ENCODE measurements around the gene CDKN2A.

CDKN2A gene

DNA sequence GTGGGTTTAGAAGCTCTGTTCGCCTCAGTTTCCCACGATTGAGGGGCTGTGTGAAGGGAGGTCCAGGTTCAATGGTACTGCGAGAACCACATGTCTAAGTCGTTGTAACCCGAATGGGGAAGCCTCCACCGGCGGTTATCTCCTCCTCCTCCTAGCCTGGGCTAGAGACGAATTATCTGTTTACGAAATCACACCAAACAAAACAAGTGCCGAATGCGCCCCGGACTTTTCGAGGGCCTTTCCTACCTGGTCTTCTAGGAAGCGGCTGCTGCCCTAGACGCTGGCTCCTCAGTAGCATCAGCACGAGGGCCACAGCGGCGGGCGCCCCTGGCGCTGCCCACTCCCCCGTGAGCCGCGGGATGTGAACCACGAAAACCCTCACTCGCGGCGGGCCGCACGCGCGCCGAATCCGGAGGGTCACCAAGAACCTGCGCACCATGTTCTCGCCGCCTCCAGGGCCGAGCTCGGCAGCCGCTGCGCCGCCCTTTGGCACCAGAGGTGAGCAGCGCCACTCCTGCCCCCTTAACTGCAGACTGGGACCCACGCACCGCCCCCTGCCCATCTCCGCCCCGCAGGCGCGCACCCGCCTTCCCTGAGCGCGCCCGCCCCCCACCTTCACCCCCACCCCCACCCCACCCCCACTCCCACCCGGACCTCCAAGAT, at the start of gene CDKN2A:
Gene CDKN2A (minus strand): TSS at position 500 of the 663 bp plus-strand sequence.
- peak; percentile 64 for DNase-seq

DNA sequence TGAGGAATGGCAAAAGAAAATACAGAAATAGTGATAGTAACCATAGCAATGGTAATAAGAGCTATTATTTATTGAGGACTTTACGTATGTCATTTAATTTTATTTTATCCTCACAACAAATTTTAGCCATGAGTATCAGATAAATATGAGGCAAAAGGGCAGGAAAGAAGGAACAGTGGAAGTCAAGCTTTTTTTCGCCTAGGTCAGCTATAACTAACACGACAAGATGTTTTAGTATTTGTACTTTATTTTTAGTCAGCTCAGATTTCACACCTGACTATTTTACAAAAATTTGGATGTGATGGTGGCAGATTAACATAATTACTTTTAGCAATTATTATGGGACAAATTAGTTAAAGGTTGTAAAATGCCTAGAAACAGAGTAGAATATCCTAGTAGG, 49.7 kb upstream of the CDKN2A start:
- no peak for DNase-seq

DNA sequence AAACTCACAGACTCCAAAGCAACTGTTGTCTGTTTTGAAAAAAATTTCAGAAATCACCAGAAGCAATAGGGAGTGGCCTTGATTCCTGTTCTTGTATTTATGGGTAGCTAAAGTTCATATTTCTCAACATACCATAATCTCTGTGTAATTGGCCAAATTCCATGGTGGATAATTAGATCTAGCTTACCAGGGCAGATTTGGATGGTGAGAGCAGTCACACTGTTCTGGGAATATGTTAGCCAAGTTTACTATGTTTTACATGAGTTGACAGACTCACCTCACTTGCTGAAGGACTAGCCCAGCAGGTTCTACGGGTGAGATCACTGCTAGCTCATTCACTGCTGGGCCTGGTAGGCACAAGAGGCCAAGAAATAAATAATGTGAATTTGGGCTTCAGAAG, 47.6 kb upstream of the CDKN2A start:
- peak; percentile 58 for DNase-seq

DNA sequence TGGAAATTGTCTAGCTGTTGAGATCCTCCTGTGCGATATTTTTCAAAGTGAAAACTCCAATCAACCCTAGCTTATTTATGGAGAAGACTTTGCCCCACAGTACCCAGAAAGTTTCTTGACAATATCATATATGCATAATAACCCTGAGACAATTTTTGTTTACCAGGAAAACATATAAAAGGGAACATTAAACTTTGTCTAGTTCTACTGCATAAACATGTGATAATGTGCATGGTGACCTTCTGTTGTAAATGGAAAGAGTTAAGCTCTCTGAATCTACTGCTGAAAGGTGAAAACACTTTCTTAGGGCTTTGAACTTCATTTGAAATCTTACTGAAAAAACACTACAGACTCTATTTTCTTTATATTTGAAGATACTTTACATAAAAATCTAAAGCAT, 47.2 kb upstream of the CDKN2A start:
- no peak for DNase-seq

DNA sequence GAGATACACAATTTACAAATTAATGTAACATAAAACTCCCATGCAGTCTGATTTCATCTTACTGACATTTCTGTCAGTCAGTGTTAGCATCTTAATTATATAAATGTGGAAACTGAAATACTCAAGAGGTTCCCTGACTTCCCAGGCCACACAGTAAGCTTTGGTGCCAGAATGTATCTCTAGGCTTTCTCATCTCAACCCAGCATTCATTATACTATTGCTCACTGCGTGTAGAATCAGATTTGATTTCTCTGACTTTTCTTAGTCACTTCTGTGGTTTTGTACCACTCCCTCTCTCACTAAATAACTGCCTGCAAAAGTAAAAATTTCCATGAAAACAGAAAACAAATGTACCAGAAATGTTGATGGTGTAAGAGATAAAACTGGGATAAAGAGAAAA, 46.6 kb upstream of the CDKN2A start:
- peak; percentile 73 for DNase-seq

DNA sequence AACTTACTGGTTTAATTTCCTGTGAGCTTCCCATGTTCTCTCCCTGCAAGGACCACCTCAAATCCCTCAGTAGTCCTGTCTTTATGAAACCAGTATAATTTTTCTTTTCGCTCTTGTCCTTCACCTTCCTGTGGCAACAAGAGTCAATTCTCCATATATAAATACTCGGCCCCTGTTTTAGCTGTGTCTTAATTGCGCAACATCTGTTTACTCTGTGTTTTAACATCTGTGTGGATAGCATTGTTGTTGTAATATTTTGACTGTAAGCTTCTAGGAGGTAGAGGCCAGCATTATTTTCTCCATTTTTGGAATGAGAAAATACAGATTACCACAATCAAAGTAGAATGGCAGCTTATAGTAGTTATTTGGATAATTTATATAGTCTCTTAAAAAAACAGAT, 45.1 kb upstream of the CDKN2A start:
- no peak for DNase-seq

DNA sequence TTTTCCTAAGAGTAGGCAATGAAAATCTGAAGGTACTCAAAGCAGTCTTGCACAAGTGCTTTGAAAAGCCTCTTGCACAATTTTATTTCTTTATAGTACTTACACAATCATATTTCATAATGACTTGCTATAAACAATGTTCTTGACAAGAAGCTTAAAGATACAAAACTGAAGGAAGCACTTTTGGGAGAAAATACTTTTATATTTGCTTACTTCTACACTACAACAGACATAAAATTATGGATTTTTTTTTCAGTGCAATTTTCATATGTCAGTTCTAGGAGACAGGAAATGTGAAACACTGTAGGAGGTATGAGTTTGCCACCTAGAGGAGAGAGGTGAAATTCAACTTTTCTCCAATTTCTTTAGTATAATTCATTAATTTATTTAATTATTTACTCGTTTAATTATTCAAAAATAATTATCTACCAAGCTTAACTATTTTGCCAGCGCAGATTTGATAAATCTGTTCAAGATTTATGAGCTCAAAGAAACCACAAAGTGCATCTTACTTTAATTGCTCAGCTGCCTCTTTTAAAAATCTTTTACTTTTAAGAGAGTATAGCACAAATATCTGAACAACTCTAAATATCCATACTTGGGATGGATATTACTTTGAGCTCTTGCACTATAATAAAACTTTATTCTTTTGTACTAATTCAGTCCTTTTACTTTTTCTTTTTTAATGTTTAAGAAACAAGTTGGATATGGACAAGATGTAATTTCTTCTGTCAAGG, 43.9 kb upstream of the CDKN2A start:
- peak; percentile 43 for DNase-seq

DNA sequence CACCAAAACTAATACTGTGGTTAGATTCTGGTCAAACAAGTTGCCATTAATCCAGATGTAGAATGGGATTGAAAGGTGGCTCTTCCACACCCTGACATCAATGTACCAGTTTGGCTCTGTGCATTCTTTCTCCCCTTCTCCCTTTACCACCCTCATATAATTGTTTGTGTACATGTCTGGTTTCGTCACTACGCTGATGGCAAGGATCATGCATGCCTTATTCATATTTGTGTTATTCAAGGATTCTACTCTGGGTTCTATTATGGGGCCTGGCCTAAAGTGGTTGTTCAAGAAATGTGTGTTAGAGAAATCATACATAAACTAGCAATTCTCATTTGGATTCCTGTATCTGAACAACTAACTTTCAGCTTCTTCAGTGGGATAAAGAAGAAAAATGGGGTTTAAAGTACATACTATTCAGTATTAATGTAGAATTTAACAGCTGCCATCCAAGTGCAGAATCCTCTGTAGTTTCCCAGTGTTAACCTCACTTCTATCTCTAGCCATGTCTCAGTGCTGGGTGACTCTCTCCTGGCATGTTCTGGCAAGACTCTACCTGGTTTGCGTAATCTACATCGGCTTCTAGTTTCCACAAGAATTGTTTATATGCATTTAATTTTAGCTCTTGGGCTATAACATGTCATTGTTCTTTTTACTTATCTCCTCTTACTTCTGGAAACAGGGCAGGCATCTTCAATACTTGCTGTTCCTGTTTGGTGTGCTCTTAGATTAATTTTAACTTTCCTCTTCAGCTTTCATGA, 42.9 kb upstream of the CDKN2A start:
- DNase-seq: no peak

DNA sequence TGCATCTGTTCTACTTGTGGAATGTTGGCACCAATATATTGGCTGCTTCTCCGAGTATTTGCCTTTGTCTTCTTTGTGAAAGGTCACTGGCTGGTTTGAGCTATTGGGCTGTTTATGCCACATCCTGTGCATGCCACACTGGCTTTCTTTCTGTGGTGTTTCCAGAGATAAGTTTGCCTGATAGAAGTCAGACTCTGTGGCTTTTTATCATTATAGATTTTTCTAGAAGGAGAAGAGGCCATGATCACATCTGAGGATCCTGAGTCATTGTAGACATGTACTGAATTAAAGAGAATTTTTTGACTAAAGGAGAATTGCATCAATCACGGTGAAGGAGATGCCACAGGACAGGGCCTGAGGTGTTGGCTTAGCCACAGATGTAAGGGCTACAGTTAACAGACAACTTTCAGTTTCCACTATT, 41.4 kb upstream of the CDKN2A start:
- no peak for DNase-seq

DNA sequence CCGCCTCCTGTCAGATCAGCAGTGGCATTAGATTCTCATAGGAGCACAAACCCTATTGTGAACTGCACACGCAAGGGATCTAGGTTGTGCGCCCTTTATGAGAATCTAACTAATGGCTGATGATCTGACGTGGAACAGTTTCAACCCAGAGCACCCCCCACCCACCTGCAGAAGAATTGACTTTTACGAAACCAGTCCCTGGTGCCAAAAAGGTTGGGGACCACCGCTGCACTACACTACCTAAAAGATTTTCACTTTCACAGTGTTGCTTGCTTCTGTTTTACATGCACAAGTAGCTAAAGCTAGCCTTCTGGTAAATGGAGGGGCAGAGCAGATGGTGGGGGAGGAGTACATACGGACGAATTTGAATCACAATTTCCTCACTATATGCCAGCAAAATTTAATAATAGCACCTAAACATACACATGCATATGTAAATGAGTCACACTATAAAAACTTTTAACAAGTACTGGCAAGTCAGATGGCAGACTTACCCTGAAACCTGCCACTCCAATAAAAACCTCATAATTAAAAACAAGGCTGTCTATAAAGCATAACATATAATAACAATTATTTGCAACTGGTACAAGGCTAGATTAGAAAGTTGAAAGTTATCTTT, 38.9 kb upstream of the CDKN2A start:
- no peak for DNase-seq

DNA sequence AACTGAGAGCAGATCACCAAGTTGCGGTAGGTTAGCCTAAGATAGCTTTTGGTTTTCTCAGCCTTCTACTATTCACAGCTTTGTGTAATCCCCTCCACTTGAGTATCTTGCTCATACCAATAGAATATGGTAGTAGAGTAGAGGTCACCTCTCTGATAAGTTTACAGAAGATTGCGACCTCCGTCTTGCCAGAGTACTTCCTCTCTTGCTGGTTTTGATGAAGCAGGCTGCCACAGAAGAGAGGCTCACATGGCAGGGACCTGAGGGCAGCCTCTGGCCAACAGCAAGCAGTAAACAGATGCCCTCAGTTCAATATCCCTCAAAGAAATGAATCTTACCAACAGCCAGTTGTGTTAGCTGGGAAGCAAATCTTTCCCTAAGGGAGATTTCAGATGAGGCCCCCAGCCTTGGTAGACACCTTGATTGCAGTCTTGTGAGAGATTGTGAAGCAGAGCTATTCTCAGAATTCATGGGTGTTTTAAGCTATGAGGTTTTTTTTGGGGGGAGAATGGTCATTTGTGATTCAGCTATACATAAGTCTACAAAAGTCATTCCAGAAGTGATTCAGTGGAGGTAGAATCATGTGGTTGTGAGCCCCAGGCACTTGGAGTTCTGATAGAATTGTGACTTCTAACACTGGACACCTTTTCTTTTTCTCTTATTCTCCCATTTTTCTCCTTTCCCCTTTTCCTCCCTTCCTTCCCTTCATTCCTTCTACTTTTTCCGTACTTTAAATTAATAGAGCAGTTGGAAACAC, 37.6 kb upstream of the CDKN2A start:
- DNase-seq: no peak

DNA sequence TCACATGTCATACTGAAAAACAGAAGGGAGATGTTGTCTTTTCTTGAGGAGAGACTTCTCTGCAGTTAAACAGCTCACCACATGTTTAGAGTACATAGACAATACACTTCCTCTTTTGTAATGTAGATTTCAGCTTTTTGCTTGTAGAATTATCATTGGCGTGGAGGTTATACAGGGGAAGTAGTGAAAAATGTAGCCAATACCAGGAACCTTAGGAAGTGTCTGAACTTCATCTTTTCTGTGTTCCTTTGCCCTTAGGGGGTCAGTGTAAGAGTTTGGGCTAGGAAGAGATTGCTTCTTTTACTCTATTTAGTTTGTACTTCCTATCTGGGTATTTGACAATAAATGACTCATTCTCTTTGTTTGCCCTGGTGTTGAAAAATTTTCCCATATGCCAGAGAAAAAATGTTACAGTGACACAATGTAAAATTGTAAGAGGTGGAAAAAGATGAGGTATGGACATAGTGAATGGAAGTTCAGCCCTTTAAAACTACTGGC, 36.0 kb upstream of the CDKN2A start:
- peak; percentile 82 for DNase-seq

DNA sequence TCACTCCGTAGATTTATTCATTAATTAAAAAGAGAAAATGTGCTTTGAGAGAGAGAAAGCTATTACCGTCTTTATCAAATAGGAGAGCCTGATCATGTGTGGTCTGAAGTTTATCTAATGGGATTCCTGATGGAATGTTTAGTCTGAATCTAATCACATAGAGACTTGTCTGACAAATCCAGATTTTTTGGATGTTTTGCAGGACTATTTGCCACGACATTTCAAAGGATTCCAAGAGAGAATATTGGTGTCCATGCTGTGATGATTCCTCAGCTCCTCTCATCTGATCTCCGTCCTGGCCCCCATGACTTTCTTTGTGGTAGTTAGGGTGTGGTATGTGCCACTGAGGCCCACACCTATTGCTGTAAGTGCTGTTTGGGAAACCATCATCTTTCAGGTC, 35.0 kb upstream of the CDKN2A start:
- no peak for DNase-seq

DNA sequence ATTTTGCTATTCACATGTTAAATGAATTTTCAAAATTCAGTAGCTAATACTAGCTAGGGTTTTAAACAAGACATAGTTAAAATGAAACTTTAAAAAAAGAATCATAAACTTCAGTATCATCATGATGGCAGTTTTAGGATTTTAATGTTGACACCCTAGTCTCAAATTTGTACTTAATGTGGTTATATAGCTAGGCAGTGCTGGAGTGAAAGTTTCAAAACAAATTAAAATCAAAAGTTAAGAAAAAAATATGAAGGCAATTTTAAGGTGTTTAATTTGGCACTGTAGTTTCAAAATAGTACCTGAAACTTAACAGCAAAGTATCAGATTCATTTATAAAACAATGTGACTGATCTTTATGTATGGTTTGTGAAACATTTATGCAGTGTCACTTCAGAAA, 34.2 kb upstream of the CDKN2A start:
- DNase-seq: no peak

DNA sequence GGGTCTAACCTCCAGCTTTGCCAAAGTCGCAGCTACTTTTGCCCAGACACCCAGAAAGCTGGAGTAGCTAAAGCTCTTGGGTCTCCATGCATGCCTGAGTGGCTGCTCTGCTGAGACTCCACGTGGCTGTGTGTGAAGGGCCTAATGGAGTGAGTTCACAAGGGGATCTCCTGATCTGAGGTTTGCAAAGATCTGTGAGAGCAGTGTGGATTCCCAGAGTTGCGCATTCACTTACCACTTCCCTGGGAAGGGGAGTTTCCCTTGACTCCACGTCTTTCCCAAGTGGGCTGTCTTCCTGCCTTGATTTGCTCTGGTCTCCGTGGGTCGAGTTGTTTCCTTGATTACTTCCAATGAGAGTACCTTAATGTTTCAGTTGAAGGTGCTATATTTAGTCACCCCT, 32.5 kb upstream of the CDKN2A start:
- no peak for DNase-seq

DNA sequence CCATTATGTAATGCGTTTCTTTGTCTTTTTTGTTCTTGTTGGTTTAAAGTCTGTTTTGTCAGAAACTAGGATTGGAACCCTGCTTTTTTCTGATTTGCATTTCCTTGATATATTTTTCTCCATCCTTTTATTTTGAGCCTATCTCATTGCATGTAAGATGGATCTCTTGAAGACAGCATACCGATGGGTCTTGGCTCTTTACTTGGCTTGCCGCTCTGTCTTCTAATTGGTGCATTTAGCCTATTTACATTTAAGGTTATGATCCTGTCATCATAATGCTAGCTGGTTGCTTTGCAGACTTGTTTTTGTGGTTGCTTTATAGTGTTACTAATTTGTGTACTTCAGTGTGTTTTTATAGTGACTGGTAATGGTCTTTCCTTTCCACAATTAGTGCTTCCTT, 28.2 kb upstream of the CDKN2A start:
- DNase-seq: no peak

DNA sequence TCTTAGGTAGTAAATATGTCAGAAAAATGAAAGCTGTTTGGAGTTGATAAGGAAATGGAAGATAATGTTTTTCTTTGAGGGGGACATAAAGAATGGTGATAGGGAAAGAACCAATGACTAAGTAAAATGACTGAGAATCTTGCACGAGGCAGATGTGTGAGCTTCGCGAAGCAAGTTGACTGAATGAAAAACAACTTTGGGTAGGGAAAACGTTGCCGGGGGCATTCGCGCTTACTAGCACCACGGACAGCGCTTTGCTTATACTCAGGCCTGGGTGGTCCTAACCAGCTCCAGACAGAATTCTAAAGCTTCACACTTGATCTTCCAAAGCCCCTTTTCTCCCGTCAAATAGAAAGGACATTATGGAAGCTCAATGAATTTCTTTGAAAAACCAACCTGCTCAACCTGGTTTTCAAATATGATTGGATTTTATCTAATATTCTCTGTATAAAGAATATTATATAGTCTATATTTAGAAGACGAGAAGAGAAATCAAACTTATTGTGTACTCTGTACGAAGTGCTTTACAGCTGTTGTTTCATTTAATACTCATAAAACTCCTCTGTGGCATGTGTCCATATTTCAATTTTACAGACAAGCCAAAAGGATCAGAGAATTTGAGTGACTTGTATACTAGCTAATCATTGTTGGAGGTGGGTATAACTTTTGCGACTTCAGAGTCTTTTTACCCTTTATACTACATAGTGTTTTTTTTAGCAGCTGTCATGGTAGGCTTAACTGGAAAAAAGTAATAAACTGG, 16.9 kb upstream of the CDKN2A start:
- no peak for DNase-seq

DNA sequence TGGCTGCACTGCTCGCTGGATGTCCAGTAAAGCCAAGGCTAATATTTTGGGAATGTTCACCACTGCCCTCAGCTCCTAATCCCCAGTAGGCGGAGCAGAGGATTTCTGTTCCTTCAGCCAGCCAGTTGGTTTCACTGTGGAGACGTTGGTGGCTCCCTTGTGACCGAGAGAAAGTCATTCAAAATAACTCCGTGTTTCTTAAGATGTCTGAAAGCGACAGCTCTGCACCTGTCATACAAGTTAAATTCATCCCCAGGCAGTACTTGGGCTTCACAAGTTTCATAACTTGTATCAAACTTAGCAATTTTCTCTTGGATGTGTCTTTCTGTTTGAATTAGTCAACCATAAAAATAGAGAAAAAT, 15.3 kb upstream of the CDKN2A start:
- DNase-seq: no peak

DNA sequence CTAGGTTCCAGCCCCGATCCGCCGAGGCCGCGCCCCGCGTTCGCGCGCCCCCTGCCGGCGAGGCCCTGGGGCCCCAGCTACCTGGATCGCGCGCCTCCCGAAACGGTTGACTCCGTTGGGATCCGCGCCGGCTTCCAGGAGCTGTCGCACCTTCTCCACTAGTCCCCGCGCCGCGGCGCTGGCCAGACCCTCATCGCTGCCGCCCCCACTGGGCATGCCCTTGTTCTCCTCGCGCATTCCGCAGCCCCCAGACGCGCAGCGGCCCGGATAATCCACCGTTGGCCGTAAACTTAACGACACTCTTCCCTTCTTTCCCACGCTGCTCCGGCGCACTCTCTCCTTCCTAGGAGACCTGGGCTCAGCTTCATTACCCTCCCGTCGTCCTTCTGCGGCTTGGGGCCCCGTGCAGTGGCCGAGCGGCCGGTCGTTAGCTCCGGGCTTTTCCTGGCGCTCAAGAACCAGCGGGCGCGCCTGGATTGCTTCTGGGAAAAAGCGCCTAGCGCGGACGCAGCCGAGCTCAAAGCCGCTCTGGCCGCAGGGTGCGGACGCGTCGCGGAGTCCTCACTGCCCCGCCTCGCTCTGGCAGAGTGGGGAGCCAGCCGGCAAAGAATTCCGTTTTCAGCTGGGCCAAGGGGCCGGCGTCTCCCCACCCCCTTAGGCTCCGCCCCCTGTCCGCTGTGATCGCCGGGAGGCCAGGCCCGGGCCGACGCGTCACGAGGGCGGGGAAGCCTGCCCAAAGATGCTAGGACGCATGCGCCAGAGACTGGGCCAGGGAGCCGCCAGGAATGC, 14.7 kb upstream of the CDKN2A start, which contains the start of gene CDKN2B:
Gene CDKN2B (minus strand): TSS at position 589 of the 789 bp plus-strand sequence. CDS start 352 bp downstream, at position 237.
- peak; percentile 99 for DNase-seq

DNA sequence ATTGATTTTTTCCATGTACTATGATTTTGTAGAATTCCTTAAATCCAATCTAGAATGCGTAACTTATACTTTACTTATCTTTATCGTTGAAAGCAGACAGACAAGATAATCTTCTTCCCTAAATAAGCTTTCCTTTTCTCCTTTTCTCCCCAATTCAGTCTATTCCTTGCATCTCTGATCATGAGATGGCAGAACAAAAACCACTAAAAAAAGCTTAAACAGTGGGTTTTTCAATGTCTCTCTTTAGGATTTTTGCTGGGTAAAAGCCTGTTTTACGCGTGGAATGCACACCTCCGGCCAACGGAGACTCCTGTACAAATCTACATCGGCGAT, 14.2 kb upstream of the CDKN2A start:
- no peak for DNase-seq
